Vagina (tissue), 2 donors: ENCODE data around the gene P2RY2. TPM values are rescaled to one million over a fixed set of nuclear protein-coding genes. Genes with fewer than 3 reads are reported as not detected.

Experiments
- DNase-seq, 2 donors: peaks; one replicate each; pipeline ENCODE4 v3.0.0-alpha.2; 2017; ENCODE audit errors: extremely low spot score in 2 of 2
- H3K27ac ChIP-seq: fragments of 200-600 bp; sonication (generic); one replicate; pipeline ENCODE4 v1.5.1; 2019
- H3K27me3 ChIP-seq: fragments of 200-600 bp; sonication (generic); one replicate; pipeline ENCODE4 v1.5.1; 2019
- H3K36me3 ChIP-seq, 2 donors: fragments of 200-600 bp; sonication (generic); one replicate each; pipeline ENCODE4 v1.5.1; 2017 to 2019
- H3K4me1 ChIP-seq: fragments of 200-600 bp; sonication (generic); one replicate; pipeline ENCODE4 v1.5.1; 2019
- H3K4me3 ChIP-seq, 2 donors: fragments of 200-600 bp; sonication (generic); 1 replicate in 1 of 2; 2 replicates in 1 of 2; pipeline ENCODE4 v1.5.1; 2016 to 2019
- H3K9me3 ChIP-seq: fragments of 200-600 bp; sonication (generic); one replicate; pipeline ENCODE4 v1.5.1; 2019
- CTCF ChIP-seq, 3 experiments: fragments of 450-650 bp in 2 of 3; fragments of 200-600 bp in 1 of 3; sonication (generic) in 1 of 3; IDR thresholded peaks; one replicate each; pipeline ENCODE4 v1.5.1; 2017 to 2019; ENCODE audit warnings: antibody characterized with exemption in 3 of 3, mild to moderate bottlenecking in 2 of 3, moderate library complexity in 2 of 3
- POLR2A ChIP-seq, 2 donors: fragments of 450-650 bp; IDR thresholded peaks; one replicate each; pipeline ENCODE4 v1.6.1; 2017; ENCODE audit warnings: antibody characterized with exemption in 2 of 2, mild to moderate bottlenecking in 2 of 2, moderate library complexity in 2 of 2
- POLR2AphosphoS5 ChIP-seq, 2 donors: sonication (generic); formaldehyde crosslinking; IDR thresholded peaks; one replicate each; pipeline ENCODE4 v1.9.0; 2017; ENCODE audit warnings: antibody characterized with exemption in 2 of 2, mild to moderate bottlenecking in 2 of 2, low read depth in 1 of 2; ENCODE audit not compliant: insufficient read depth in 1 of 2
- intact Hi-C: fragments of 100-400 bp; cut with DNase I; formaldehyde crosslinking; loops from one replicate; pipeline ENCODE4 v1.15.1; 2023
- total RNA-seq: library from RNA; depleted of rRNA; stranded (reverse); fragments of >200 nt; gene quantifications from one replicate; pipeline ENCODE4 v1.2.3, GENCODE V29; 2016

The P2RY2 gene
- total RNA-seq, 1 donor from 2014 or later, result 27.3 TPM

DNA sequence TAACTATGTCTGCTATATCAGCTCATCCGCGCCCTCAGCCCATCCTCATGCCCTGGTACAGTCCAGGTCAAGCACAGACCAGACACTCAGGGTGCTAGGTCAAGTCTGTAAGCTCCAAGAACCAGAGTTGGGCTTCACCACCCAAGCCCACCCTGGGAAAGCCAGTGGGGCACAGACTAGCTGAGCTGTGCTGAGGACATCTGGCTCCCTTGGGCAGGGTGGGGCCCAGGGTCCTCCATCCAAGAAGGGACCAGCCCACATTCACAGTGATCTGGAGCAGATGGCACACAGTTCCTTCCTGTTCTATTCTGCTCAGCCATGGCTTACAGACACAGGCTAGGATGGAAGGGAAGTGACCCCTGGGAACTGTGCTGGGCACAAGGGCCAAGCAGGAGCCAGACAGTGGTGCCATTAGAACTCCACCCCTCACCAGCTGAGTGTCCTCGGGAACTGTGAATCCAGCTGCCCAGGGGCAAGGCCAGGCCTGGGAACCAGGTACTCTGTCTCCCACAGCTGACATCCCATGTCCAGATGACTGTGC is 63.2 kb downstream of the P2RY2 start:
- H3K4me1 ChIP-seq, result no peaks in the 10 kb centered on the region
- no peaks in the 10 kb centered on the region for H3K9me3 ChIP-seq
- TF ChIP-seq POLR2A (IDR thresholded peaks at IDR 0.05), result no peak
- no peak for TF ChIP-seq POLR2AphosphoS5 (IDR thresholded peaks at IDR 0.05; ENCODE audit: insufficient read depth in 1 of 2, low read depth in 1 of 2)
- no peak for TF ChIP-seq CTCF (IDR thresholded peaks at IDR 0.05)
- DNase-seq, result no peak
- H3K36me3 ChIP-seq, result no peaks in the 10 kb centered on the region
- H3K4me3 ChIP-seq, result no peak overlapping the region
- intact Hi-C loops, result loop anchor here (10.0 kb wide), 1 partner anchor 96 kb away; no protein-coding TSS in a partner anchor
- H3K27me3 ChIP-seq, result no peaks in the 10 kb centered on the region
- H3K27ac ChIP-seq, result no peak overlapping the region

DNA sequence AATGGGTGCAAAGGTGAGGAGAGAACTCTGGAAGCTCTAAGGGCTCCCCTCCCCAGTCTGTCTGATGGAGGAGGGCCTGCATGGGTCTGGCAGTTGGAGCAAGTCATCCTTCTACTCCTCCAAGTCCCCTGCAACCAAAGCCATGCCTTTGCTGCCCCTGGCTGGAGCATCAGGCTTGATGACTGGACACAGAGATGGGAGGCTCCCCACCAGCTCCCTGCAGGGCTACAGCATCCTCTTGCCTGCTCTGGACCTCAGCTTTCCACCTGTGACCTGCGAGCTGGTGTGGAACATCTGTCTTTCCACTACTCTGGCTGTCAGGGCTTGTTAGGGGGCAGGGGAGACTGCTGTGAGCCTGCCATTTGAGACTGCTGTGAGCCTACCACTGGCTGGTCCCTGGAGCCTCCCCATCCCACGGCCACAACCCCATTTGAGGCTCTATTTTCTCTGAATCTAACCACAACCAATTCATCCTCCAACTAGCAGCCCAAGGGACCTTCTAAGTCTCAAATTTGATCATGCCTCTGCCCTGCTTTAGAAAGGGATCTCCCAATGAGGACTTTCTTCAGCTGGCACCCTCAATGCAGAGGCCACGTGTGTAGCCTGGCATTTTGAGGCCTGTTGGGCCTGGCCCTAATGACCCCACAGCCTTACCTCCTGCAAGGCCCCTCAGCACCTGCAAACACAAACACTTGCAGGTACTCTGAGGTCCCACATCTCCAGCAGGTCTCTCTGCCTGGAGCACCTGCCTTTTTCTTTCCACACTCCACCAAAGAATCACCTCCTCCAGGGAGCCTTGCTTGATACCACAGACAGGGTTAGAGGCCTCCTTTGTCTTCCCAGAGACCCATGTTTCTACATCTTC is 63.9 kb downstream of the P2RY2 start:
- Histone ChIP-seq H3K27ac (no peak overlapping the region), H3K4me1 (no peaks in the 10 kb centered on the region), H3K4me3 (no peak overlapping the region), H3K9me3 (no peaks in the 10 kb centered on the region), H3K27me3 (no peaks in the 10 kb centered on the region), H3K36me3 (no peaks in the 10 kb centered on the region)
- intact Hi-C loops, result loop anchor here (10.0 kb wide), 1 partner anchor 97 kb away; no protein-coding TSS in a partner anchor
- TF ChIP-seq POLR2AphosphoS5 (IDR thresholded peaks at IDR 0.05; ENCODE audit: insufficient read depth in 1 of 2, low read depth in 1 of 2), result no peak
- no peak for TF ChIP-seq POLR2A (IDR thresholded peaks at IDR 0.05)
- TF ChIP-seq CTCF (IDR thresholded peaks at IDR 0.05), result no peak
- DNase-seq, result no peak

GRCh38 chr11:73283276-73284000 is 65.4 kb downstream of the P2RY2 start:
- DNase-seq, result no peak
- no peaks in the 10 kb centered on the region for H3K27me3 ChIP-seq
- no peaks in the 10 kb centered on the region for H3K4me1 ChIP-seq
- TF ChIP-seq POLR2AphosphoS5 (IDR thresholded peaks at IDR 0.05; ENCODE audit: insufficient read depth in 1 of 2, low read depth in 1 of 2) (no peak), CTCF (IDR thresholded peaks at IDR 0.05) (no peak), POLR2A (IDR thresholded peaks at IDR 0.05) (no peak)
- intact Hi-C loops, result loop anchor here (10.0 kb wide), 1 partner anchor 99 kb away; no protein-coding TSS in a partner anchor
- H3K27ac ChIP-seq, result no peak overlapping the region
- no peaks in the 10 kb centered on the region for H3K9me3 ChIP-seq
- no peaks in the 10 kb centered on the region for H3K36me3 ChIP-seq
- H3K4me3 ChIP-seq, result no peak overlapping the region

DNA sequence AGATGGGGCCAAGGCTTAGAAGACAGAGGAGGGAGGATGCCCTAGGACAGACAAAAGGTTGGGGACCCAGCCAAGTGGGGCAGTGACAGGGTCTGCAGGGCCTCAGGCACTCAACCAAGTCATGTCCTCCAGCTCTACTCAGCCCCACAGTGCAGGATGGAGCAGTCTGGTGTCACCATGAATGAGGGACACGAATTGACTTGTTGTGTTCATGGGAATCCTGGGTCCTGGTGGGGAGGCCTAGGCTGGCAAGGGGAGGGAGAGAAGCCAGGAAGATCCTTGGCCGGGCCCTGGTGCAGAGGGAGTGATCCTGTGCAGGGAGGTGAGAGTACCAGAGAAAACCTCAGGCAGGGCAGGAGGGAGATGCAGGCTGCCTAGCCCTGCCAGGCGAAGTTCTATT is 66.0 kb downstream of the P2RY2 start:
- H3K4me3 ChIP-seq, result no peak overlapping the region
- no peaks in the 10 kb centered on the region for H3K36me3 ChIP-seq
- intact Hi-C loops, result loop anchor here (10.0 kb wide), 1 partner anchor 99 kb away; no protein-coding TSS in a partner anchor
- no peak for DNase-seq
- H3K9me3 ChIP-seq, result no peaks in the 10 kb centered on the region
- TF ChIP-seq POLR2AphosphoS5 (IDR thresholded peaks at IDR 0.05; ENCODE audit: insufficient read depth in 1 of 2, low read depth in 1 of 2), result no peak
- TF ChIP-seq POLR2A (IDR thresholded peaks at IDR 0.05), result no peak
- TF ChIP-seq CTCF (IDR thresholded peaks at IDR 0.05), result no peak
- no peak overlapping the region for H3K27ac ChIP-seq
- peaks cover 5% of the 10 kb centered on the region for H3K4me1 ChIP-seq
- no peaks in the 10 kb centered on the region for H3K27me3 ChIP-seq
